HG03520 (cell line): ENCODE data around the gene CMIP.
"Not testable (repeated sequence)": the region's sequence is repeated elsewhere in the genome, so short reads cannot be mapped to it uniquely, and the experiment has no call there.

Source experiments
- ATAC-seq: cut with Tn5 transposase; IDR thresholded peaks from one replicate; pipeline ENCODE4 v1.9.1; 2021; ENCODE audit warnings: mild to moderate bottlenecking, moderate library complexity; ENCODE audit not compliant: unreplicated experiment

The CMIP gene

DNA sequence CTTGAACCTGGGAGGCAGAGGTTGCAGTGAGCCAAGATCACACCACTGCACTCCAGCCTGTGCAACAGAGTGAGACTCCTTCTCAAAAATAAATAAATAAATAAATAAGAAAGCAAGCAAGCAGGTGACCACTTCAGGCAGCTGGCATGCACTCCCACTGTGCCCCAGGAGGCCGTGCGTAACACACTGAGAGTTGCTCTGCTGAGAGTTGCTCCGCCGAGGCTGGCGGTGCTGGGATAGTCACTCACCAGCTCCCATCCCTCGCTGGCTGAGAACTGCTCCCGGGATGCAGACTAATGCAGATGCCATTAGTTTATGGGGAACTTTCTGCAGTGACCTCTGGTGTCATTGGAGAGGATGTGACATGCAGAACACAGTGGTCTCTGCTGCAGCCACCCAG, 228.8 kb downstream of the CMIP start:
- ATAC-seq: no peak

GRCh38 chr16:81675662-81676061, 231.1 kb downstream of the CMIP start:
- ATAC-seq: no peak

GRCh38 chr16:81676066-81676882, 231.7 kb downstream of the CMIP start:
- ATAC-seq: no peak

DNA sequence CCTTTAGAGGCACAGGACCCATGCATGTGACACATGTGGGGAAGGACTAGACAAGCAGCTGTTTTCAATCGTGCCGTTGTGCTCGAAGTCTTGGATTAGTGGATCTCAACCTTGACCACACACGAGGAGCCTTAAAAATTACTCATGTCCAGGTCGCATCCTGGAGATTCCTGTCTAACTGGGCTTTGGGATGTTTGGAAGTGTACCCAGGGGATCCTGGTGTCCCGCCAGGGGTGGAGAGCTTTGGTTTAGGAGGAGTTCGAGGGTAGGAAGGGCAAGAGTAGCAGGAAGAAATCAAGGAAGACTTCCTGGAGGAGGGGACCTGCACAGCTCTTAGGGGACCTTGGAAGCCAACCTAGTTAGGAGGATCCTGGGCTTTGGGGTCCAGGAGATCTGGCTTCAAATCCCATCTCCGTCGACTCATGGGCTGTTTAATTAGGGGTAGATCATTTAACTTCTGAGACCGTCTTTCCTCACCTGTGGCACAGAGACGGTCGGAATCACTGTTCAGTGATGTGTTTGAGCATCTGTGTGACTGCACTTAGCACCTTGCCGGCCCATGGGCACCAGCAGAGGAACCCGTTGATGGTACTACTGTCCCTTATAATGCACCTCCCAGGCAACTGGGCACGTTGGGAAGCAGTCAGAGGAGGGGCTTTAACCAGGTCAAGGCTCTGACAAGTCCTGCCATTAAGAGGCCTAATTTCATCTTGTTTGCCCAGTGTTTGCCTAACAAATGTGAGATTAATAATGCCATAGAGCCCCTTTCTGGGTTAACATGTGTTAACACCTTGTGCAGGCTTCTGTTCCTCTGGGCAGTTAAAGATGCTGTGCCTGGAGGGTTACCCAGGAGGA, 232.5 kb downstream of the CMIP start:
- ATAC-seq: no peak

- ATAC-seq: no peak
Observed at GRCh38 chr16:81678326-81679095, 233.9 kb downstream of the CMIP start.

DNA sequence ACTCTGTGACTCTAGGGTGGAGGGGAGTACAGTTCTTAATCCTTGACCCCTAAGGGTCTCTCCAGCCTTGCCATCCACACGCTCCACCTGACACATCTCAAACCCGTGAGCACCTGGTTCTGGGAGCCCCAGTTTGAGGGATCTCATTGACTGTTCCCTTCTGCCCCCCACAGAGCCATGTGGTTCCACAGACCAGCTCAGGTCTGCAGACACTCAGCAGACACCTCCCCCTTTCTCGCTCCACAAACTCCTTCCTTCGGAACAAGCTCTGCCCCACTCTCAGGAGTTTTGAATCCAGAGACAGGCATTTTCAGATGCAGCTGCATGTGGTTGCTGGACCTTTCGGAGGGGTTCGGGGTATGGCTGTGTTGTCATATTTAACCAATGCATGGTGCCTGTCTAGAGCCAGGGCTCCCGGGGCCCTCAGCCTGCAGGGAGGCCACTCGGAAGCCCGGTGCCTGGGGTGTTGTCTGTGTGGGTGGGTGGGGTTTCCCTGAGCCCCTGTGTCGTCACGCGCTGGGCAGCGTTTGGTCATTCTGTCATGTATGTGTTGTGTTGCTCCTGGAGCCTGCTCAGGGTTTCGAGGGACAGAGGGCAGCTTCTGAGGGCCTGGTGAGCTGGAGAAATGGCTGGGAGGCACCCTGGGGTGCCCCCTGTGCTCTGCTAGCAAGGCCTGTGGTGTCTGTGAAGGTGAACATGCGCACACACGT, 235.3 kb downstream of the CMIP start:
- no peak for ATAC-seq

DNA sequence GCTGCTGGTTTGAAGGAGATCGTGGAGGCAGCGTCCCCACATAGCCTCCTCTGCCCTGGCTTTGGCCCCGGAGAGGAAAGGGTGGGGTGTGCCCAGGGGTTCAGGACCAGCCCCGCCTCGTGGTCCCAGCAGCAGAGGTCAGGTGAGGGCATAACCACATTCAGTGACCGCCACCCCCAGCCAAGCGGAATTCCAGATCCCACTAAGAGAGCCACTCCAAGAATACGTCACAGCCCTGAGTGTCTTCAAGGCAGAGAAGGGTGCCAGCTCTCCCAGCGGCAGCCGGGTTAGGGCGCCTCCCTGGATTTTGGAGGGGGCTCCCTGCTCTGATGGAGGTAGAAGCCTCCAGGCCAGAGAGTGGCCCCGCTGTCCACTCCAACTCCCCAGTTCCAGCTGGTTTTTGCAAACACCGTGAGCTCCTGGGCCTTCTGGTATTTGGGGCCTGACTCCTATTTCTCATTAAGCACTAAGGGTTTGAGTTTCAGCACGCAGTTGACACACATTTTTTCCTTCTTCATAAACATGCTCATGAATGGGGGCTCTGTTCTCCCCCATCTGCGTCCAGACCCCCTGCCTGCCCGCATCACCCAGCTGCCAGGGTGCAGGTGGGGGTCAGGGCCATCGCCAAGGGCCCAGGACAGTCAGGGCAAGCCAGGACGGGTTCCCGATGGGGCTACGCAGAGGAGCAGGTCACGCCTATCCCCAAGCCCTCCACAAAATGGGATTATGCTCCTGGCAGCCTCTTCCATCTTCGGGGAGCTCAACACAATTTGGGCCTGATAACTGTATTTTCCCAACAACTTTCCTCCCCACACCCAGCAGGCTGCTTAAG, 236.1 kb downstream of the CMIP start:
- no peak for ATAC-seq

DNA sequence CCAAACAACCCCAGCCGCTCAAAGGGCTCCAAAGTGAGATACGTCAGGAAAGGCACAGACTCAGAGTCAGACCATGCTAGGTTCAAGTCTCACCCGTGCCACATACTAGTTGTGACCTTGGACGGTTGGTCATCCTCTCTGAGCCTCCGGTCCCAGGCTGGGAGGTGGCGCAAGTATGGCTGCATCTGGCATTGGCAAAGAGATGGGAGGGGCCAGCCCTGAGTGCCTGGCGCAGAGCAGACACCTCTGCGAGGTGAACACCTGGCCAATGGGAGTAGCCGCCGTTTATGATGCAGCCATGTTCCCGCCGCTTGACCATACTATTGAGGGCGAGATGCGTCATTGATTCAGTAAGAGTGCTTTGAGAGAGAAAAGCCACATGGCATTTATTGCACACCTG, 236.7 kb downstream of the CMIP start:
- no peak for ATAC-seq

DNA sequence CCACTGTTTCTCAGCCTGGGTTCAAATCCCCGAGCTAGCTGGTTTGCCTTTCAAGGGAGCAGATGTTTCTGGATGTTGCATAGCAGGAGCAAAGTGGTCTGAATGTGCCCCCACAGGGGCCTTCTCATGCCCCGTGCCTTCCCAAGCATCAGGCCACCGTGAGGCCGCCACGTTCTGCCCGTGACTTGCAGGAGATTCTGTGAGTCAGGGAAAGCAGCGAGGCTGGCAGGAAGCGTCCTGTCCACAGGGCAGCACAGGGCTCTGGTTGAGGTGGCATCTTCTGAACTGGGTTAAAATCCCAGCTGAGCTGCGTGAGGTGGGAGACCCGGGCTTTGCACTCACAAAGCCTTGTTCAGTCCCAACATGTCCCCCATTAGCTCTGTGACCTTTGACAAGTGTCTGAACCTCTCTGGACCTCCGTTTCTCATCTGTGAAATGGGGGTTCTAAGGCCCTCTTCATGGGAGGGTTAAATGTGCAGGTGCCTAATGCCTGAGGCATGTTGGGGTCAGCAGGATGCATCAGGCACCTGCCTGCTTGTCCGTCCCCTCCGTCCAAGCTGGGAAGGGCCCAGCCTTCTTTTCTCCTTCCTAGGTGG, 239.7 kb downstream of the CMIP start:
- no peak for ATAC-seq

- ATAC-seq: no peak
Observed at GRCh38 chr16:81684901-81685300, 240.3 kb downstream of the CMIP start.

GRCh38 chr16:81686391-81687130, 242.0 kb downstream of the CMIP start:
- no peak for ATAC-seq

GRCh38 chr16:81687131-81687456, 242.5 kb downstream of the CMIP start:
- no peak for ATAC-seq

DNA sequence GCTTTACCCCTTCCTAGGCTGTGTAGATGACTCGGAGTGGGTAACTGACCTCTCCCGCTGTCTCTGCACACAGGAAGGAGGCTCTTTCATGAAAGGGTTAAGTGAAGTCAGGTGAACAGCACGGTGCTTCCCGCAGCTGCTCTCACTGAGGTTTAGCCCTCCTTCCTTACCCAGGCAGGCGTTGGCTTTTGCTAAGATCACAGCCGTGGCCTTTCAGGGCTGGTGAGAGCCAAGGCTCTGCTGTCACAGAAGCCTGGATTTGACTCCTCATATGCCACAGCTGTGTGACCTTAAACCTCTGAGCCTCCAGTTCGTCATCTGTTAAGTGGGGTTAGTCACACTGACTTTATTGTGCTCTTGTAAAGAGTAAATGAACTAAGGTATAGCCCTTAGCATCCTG, 243.6 kb downstream of the CMIP start:
- ATAC-seq: no peak

- not testable (repeated sequence) for ATAC-seq
Observed at GRCh38 chr16:81688839-81689238, 244.2 kb downstream of the CMIP start.

GRCh38 chr16:81692021-81692420, 247.4 kb downstream of the CMIP start:
- no peak for ATAC-seq

GRCh38 chr16:81692571-81692970, 248.0 kb downstream of the CMIP start:
- no peak for ATAC-seq

DNA sequence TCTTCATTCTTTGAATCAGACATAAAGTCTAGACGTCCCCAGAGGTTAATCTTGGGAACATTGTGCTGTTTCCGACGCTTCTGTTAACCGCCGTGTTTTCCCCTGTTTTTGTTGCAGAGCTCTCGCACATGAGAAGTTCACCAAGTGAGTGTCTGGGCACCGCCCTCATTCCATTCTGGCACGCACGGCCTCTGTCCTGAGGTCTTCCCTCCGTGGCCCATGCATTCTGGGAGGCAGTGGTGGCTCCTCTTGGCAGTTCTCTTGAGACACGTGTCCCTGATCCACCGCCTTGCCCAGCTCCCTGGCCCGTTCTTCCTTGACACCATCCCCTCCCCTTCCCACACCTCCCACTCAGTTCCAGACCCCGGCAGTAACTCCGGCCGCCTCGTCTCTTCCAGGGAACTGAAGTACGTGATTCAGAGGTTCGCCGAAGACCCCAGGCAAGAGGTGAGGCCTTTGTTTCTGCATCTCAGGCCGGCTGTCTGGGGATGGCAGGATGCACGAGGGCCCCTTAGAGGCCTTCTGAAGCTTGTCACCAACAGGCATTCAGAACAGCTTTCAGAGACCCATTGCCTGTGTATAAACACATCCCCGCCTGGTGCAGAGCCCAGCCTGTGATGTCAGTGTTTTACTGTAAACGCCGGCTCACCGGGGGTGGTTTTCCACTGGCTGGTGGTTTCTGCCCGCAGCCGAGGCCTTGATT, 248.6 kb downstream of the CMIP start:
- ATAC-seq: no peak

DNA sequence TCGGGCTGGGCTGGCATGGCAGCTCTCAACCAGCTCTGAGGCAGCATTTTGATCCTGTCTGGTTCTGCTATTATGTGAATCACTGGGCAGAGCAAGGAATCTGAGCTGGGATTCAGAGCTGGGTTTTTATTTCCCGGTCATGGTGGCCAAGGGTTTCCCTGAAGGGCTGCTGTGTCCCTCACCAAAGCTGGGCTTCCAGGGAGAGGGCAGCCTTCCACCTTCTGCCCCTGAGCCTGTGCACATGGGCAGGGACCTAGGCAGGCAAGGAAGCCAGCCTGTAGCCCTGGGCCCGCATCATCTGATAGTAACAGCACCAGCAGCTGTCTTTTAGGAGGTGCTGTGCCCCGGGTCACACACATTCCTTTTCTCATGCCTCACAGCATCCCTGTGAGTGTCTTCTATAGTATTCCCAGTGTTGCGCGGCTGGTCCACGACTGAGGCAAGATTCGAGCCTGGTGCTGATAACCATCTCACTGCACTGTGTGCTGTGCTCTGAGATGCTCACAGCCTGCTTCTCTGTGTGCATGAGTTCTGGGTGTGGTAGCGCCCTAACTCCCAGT, 249.2 kb downstream of the CMIP start:
- ATAC-seq: no peak
